ENCODE data around the gene LRRC43.

DNA sequence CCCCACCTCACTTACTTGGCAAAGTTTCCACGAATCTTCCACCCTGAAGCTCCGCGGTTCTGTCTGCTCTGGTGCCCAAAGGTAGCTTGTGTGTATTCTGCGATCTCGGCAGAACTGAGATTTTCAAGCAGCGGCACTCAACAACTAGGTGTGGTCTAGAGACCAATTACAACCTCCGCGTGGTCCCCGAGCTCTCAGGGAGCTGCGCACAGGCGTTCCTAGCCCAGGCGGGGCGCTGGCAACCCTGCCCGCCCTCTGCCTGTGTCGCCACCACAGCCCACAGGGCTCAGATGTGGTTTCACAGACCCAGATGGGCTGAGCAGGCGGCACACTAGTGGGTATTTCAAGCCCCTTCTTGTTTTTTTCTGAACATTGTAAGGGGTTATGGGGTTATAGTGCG, 44.4 kb downstream of the LRRC43 start:
- no peak for TF ChIP-seq ZNF274 (IDR thresholded peaks at IDR 0.05; ENCODE audit: low read depth, low read length)
- no peak for TF ChIP-seq SUZ12 (IDR thresholded peaks at IDR 0.05; ENCODE audit: extremely low read depth, insufficient read depth, insufficient read length)
